Peyer's patch (tissue), 4 donors: Measurements from ENCODE around the gene SMARCA2. TPM values are rescaled to one million over a fixed set of nuclear protein-coding genes. Genes with fewer than 3 reads are reported as not detected.

Experiments used
- DNase-seq, 3 donors: peaks; one replicate each; pipeline ENCODE4 v3.0.0-alpha.2; 2017 to 2019
- H3K27ac ChIP-seq, 4 donors: fragments of 200-600 bp; sonication (generic); one replicate each; pipeline ENCODE4 v1.5.1; 2016 to 2019
- H3K27me3 ChIP-seq, 2 donors: fragments of 200-600 bp; sonication (generic); one replicate each; pipeline ENCODE4 v1.5.1; 2019
- H3K36me3 ChIP-seq, 3 donors: fragments of 200-600 bp; sonication (generic); one replicate each; pipeline ENCODE4 v1.5.1; 2016 to 2019
- H3K4me1 ChIP-seq, 4 donors: fragments of 200-600 bp; sonication (generic); one replicate each; pipeline ENCODE4 v1.5.1; 2016 to 2019
- H3K4me3 ChIP-seq, 4 donors: fragments of 200-600 bp; sonication (generic); 1 replicate in 3 of 4; 2 replicates in 1 of 4; pipeline ENCODE4 v1.5.1; 2016 to 2019; ENCODE audit warnings: mild to moderate bottlenecking in 1 of 4
- H3K9me3 ChIP-seq, 4 donors: fragments of 200-600 bp; sonication (generic); one replicate each; pipeline ENCODE4 v1.5.1; 2016 to 2019; ENCODE audit warnings: mild to moderate bottlenecking in 1 of 4
- POLR2A ChIP-seq, 2 donors: fragments of 450-650 bp; IDR thresholded peaks; one replicate each; pipeline ENCODE4 v1.5.1; 2017; ENCODE audit warnings: antibody characterized with exemption in 2 of 2, mild to moderate bottlenecking in 2 of 2, moderate library complexity in 2 of 2
- total RNA-seq, 4 donors: library from RNA; depleted of rRNA; stranded (reverse); fragments of >200 nt; gene quantifications; one replicate each; pipeline ENCODE4 v1.1.0, GENCODE V29; 2016
- TF ChIP-seq, protein P1 (sequence below), 6 experiments: fragments of 450-650 bp in 4 of 6; fragments of 200-600 bp in 2 of 6; sonication (generic) in 1 of 6; IDR thresholded peaks; one replicate each; pipeline ENCODE4 v1.5.1; 2017 to 2019; ENCODE audit warnings: antibody characterized with exemption in 6 of 6, mild to moderate bottlenecking in 3 of 6, moderate library complexity in 1 of 6

The SMARCA2 gene
- total RNA-seq, 4 donors from 2014 or later = 93.7 to 297 (median 113) TPM

- Histone ChIP-seq H3K27ac (peak overlapping the region in 1 of 4 donors; percentile 42), H3K4me3 (no peak overlapping the region), H3K36me3 (no peaks in the 10 kb centered on the region), H3K4me1 (no peaks in the 10 kb centered on the region), H3K9me3 (no peaks in the 10 kb centered on the region), H3K27me3 (no peaks in the 10 kb centered on the region)
- no peak for TF ChIP-seq POLR2A (IDR thresholded peaks at IDR 0.05)
- TF ChIP-seq, protein P1, sequence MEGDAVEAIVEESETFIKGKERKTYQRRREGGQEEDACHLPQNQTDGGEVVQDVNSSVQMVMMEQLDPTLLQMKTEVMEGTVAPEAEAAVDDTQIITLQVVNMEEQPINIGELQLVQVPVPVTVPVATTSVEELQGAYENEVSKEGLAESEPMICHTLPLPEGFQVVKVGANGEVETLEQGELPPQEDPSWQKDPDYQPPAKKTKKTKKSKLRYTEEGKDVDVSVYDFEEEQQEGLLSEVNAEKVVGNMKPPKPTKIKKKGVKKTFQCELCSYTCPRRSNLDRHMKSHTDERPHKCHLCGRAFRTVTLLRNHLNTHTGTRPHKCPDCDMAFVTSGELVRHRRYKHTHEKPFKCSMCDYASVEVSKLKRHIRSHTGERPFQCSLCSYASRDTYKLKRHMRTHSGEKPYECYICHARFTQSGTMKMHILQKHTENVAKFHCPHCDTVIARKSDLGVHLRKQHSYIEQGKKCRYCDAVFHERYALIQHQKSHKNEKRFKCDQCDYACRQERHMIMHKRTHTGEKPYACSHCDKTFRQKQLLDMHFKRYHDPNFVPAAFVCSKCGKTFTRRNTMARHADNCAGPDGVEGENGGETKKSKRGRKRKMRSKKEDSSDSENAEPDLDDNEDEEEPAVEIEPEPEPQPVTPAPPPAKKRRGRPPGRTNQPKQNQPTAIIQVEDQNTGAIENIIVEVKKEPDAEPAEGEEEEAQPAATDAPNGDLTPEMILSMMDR (IDR thresholded peaks at IDR 0.05) = no peak
- DNase-seq = no peak
These were observed 213.5 kb downstream of the SMARCA2 start for GRCh38 chr9:2228641-2229040.

GRCh38 chr9:2229109-2229721 is 214.1 kb downstream of the SMARCA2 start:
- no peaks in the 10 kb centered on the region for H3K4me1 ChIP-seq
- no peaks in the 10 kb centered on the region for H3K36me3 ChIP-seq
- TF ChIP-seq POLR2A (IDR thresholded peaks at IDR 0.05) = no peak
- TF ChIP-seq, protein P1 (IDR thresholded peaks at IDR 0.05) = no peak
- H3K4me3 ChIP-seq = no peak overlapping the region
- no peak for DNase-seq
- no peaks in the 10 kb centered on the region for H3K27me3 ChIP-seq
- no peaks in the 10 kb centered on the region for H3K9me3 ChIP-seq
- peak overlapping the region in 1 of 4 donors; percentile 42 for H3K27ac ChIP-seq

DNA sequence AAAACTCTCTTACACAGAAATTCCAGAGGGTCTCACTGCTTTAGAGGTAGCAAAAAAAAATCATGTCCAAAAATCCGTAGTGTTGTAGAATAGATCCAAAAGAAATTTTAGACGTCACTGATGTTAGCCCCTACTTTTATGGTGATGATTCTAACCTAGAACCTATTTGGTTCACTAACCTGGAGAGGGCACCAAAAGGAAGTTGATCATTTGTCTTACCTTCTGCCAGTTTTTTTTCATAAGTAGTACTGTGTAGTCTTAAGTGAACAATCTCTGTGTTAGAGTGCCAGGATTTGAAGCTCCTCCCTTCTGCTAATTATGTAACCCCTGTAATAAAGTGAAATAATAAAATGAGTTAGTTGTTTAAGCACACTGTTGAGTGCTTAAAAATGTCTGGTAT is 215.2 kb downstream of the SMARCA2 start:
- H3K4me3 ChIP-seq = no peak overlapping the region
- H3K36me3 ChIP-seq = no peaks in the 10 kb centered on the region
- no peak for TF ChIP-seq POLR2A (IDR thresholded peaks at IDR 0.05)
- TF ChIP-seq, protein P1 (IDR thresholded peaks at IDR 0.05) = no peak
- H3K27ac ChIP-seq = no peak overlapping the region
- H3K9me3 ChIP-seq = no peaks in the 10 kb centered on the region
- H3K4me1 ChIP-seq = no peaks in the 10 kb centered on the region
- no peaks in the 10 kb centered on the region for H3K27me3 ChIP-seq
- DNase-seq = no peak

DNA sequence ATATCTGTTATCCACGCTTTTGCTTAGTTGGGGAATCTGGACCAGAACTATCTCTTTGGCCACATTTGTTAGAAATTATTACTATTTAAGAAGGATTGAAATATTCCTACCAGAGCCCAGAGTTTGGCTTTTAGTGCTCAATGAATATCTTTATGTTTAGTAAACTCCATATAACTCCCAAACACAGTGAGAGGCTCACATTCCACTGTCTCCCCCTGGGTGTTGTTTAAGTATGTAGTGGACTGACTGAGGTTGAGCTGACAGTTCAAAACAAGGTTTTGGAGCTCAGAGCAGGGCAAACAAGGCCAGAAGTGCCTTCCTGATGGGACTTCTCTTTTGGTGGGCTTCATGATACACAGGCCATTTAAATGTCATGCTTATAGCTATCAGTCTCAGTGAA is 216.0 kb downstream of the SMARCA2 start:
- H3K27me3 ChIP-seq = no peaks in the 10 kb centered on the region
- H3K9me3 ChIP-seq = no peaks in the 10 kb centered on the region
- no peaks in the 10 kb centered on the region for H3K36me3 ChIP-seq
- H3K27ac ChIP-seq = no peak overlapping the region
- no peak for DNase-seq
- H3K4me3 ChIP-seq = no peak overlapping the region
- TF ChIP-seq, protein P1 (IDR thresholded peaks at IDR 0.05) = no peak
- TF ChIP-seq POLR2A (IDR thresholded peaks at IDR 0.05) = no peak
- H3K4me1 ChIP-seq = no peaks in the 10 kb centered on the region

DNA sequence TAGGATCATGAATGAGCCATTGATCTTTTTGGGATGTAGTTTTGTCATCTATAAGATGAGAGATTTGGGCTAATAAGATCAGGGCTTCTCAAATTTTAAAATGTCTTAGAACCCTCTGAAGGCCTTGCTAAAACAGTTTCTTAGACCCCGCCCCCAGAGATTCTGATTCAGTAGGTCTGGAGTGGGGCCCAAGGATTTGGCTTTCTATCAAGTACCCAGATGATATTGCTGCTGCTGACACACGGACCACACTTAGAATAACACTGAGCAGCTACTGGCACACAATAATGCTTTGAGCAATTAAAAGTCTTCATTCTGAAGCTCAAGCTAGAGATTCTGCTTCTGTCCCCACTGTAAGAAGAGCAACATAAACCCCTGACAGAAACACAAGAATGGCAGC is 216.7 kb downstream of the SMARCA2 start:
- Histone ChIP-seq H3K27me3 (no peaks in the 10 kb centered on the region), H3K4me3 (no peak overlapping the region), H3K9me3 (no peaks in the 10 kb centered on the region), H3K4me1 (no peaks in the 10 kb centered on the region), H3K27ac (no peak overlapping the region), H3K36me3 (no peaks in the 10 kb centered on the region)
- no peak for TF ChIP-seq POLR2A (IDR thresholded peaks at IDR 0.05)
- TF ChIP-seq, protein P1 (IDR thresholded peaks at IDR 0.05) = no peak
- no peak for DNase-seq

GRCh38 chr9:2233274-2233673 is 218.1 kb downstream of the SMARCA2 start:
- no peak overlapping the region for H3K4me3 ChIP-seq
- no peaks in the 10 kb centered on the region for H3K27me3 ChIP-seq
- H3K4me1 ChIP-seq = no peaks in the 10 kb centered on the region
- TF ChIP-seq, protein P1 (IDR thresholded peaks at IDR 0.05) = no peak
- TF ChIP-seq POLR2A (IDR thresholded peaks at IDR 0.05) = no peak
- no peak overlapping the region for H3K27ac ChIP-seq
- H3K9me3 ChIP-seq = no peaks in the 10 kb centered on the region
- no peaks in the 10 kb centered on the region for H3K36me3 ChIP-seq
- no peak for DNase-seq
